Bone marrow (tissue), 2 donors: ENCODE measurements around the gene MEP1A.
"Not testable (repeated sequence)": the region's sequence is repeated elsewhere in the genome, so short reads cannot be mapped to it uniquely, and the experiment has no call there.

Experiments used
- DNase-seq, 2 donors: peaks; one replicate each; lab custom pipeline; 2025; lab: John Stamatoyannopoulos, UW

Gene MEP1A

DNA sequence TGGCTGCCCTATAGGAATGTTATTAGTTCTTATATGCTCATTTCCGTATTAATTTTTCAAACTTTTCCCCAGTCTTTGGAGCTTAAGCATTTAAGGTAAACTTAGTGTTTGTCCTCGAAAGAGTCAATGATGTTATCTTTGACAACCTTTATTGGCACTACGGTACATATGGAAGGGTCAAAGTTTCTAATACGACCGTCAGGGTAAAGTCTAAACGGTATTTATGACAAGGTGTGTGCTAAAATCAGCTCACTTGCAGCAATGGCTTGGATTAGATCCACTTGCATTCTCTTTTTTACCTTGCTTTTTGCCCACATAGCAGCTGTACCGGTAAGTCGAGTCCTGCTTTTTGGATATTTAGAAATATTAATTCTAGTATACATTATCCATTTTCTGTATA lies at the start of gene MEP1A:
Gene MEP1A, plus strand, starts transcription at position 252 of the 400 bp plus-strand sequence. Its CDS starts 10 bp downstream, at position 262.
- DNase-seq: no peak

DNA sequence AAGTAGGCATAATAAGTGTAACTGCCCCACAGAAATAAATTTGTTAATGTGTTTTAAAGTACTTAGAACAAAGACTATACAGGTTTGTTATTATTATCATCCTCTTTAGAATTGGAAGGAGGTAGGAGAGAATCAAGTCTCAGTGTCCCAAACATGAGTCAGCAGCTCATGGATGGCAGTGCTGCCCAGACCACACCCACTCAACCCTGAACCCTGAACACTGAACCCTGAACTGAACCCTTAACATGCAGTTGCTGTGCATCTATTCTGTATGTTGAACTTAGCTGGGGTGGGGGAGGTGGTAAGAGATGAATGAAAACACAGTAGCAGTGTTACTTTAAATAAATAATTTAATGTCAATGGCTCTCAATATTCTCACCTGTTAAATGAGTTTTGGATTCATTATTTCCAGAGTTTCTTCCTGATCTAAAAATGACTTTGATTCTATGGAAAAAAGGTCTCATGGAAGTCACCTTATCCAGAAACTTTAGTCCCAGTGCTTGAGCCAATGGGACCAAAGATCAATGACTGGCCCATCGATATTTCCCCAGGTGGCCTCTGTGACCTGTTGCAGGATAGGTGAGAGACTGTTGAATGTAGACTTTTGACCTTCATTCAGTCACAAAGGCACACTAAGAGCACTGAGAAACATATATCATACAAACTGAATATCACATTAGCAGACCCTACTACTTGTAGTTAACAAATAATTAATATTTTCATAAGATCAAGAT lies 49.6 kb upstream of the MEP1A start:
- DNase-seq: no peak

- not testable (repeated sequence) for DNase-seq
Measured at GRCh38 chr6:46744159-46744725, 48.9 kb upstream of the MEP1A start.

GRCh38 chr6:46745973-46746372 lies 47.2 kb upstream of the MEP1A start:
- DNase-seq: no peak

DNA sequence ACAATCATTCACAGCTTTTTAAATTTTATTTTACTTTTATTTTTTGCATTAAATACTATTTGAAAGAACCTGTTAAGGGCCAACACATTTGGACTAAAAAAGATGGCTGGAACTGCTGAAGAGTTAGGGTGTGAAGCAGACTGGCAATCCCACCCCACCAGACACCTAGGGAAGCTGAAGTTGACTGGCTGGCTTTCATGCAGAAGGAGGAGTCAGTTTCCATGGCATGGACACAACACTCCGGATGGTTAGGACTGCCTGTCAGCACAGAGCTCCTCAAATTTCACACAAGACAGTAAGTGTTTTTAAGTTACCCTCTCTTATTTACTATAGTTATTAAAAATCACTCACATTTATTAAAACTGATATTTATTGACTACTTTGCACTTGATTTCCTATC lies 46.5 kb upstream of the MEP1A start, which contains the start of gene ANKRD66:
Gene ANKRD66, plus strand, starts transcription at position 238 of the 400 bp plus-strand sequence. CDS start 5,016 bp downstream, outside the sequence.
- no peak for DNase-seq

- no peak for DNase-seq
Measured at GRCh38 chr6:46748940-46749503, 44.2 kb upstream of the MEP1A start.

GRCh38 chr6:46749731-46750130 lies 43.5 kb upstream of the MEP1A start:
- DNase-seq: no peak

- no peak for DNase-seq
Measured at GRCh38 chr6:46751658-46752057, 41.5 kb upstream of the MEP1A start.

DNA sequence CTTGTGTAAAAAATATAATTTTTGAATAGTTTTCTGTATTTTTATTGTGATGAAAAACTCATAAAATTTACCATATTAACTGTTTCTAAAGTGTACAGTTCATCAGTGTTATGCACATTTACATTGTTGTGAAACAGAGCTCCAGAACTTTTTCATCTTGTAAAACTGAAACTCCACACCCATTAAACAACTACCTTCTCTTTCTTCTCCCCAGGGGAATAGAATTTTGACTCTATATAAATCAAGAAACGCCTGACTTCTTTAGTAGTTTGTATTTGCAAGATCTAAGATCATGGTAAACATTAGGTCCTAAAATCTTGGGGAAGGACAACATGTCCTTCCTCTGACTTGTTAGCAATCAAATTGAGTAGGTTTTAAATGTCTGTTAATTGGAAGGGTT lies 37.3 kb upstream of the MEP1A start:
- no peak for DNase-seq

DNA sequence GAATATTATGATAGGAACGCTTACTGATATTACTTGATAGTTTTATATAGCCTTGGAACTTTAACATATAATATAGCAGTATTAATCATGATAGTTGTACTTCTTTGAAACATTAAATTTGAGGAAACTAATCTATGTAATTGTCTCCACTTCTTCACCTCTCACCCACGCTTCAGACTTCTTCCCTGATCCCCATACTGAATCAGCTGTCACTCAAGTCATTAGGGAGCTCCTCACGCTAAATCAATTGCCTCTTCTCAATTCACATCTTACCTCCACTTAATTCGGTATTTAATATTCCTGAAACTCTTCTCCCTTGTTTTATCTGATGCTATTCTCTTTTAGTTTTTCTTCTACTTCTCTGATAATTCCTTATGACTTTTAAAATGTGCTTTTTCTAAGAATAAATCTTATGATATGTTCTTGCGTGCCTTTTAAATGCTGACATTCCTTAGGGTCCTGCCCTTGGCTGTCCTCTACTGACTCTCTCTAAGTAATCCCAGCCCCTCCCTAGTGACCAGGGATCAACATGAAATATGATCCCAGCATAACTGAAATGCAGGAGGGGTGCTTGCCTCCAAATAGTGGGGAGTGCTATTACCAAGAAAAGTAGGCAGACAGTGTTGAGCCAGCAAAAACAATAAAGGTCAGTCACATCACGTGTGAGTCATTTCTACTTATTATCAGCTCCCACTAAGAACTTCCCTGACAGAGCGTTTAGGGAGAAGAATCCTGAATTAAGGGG lies 36.5 kb upstream of the MEP1A start:
- DNase-seq: no peak

GRCh38 chr6:46757214-46757596 lies 36.0 kb upstream of the MEP1A start:
- no peak for DNase-seq

DNA sequence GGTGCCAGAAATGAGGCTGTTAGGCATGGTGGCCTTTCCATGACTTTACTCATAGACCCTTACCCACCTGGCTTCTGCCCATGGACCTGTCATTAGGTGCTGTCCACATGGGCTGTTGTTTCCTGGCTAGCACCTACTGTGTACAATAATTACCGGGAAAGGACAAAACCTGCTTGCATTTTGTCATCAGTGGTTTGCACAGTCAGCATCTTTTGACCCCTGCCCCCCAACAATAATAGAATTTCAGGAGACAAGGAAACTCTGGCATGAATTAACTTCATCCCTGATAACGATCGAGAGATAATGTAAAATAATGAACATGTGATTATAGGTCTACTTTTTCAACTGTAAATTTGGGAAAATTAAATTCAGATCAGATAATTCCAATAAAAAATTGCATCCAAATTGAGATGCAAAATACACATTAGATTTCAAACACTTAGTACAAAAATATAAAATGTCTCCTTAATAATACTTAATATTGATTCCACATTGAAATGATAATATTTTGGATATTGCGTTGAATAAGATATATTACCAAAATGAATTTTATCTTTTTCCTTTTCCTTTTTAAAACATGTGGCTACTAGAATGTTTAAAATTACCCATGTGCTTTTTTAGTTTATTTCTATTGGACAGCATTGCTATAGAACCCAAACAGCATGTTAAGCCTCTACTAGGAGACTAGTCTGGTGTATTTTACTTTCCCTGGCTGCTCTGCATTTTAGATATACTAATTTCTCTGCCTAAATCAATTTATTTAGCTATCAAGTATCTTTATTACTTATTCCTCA lies 34.0 kb upstream of the MEP1A start:
- DNase-seq: no peak

GRCh38 chr6:46760925-46761324 lies 32.3 kb upstream of the MEP1A start:
- DNase-seq: no peak

DNA sequence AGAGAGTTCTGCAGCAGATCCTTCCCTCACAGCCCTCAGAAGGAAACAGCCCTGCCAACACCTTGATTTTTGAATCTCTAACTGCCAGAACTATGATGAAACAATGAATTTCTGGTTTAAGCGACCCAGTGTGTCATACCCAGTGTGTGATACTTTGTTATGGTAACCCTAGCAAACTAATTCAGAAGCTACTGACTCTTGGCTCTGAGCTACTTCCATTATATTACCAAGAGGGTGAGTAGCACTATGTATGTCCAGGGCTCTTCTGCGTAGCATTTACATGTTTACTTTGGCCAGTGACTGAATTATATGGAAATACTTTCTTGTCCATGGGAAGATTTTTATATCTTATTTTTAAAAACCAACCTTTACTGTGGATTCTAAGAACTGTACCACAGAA lies 29.7 kb upstream of the MEP1A start:
- no peak for DNase-seq

GRCh38 chr6:46764280-46764679 lies 28.9 kb upstream of the MEP1A start:
- not testable (repeated sequence) for DNase-seq

GRCh38 chr6:46764961-46765360 lies 28.2 kb upstream of the MEP1A start:
- DNase-seq: no peak

DNA sequence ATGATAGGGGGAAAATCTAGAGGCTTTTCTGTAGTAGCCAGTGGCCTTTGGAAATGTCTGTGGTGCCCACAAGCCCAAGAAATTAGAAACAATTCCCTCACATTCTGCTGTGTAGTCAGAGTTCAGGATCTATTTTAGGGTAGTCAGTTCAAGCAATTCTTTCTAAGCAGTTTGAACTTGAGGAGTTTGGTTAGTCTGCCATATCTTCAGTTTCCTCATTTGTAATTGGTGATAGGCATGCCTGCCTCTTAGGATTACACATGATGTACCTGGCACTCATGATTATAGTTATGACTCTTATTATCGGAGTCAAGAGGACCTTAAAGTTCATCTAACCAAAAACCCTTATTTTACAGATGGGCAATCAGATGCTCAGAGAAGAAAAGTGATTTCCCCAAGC lies 21.2 kb upstream of the MEP1A start:
- DNase-seq: no peak

- DNase-seq: peak in 1 of 2 donors; percentile 44
Measured at GRCh38 chr6:46772762-46773161, 20.4 kb upstream of the MEP1A start.

GRCh38 chr6:46773201-46773855 lies 19.9 kb upstream of the MEP1A start:
- DNase-seq: no peak

- DNase-seq: not testable (repeated sequence)
Measured at GRCh38 chr6:46774736-46775135, 18.5 kb upstream of the MEP1A start.

DNA sequence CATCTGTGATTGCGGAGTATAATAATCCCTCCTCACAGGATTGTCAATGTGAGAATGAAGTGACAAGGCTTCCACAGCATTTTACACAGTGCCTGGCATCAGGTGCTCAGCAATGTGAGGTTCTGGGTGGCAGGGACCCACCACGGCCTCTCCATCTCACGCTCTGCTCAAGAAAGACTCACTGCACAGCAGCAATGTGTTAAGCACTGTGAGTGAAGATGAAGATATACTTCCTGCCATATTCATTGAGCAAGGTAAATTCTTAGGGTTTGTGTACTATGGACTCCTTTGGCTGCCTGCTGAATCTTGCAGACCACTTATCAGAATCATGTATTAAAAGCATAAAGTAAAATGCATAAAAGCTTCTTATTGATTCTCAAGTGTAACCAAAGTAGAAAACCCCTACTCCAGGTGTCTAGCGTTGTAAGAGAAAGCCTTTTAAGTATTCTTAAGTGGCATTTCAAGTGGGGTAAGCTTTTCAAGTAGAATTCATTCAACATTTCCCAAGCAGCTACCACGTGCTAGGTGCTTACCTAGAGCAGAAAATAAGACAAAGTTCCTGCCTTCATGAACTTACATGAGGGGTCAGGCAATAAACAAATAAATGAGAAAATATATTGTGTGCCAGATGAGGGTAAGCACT lies 17.0 kb upstream of the MEP1A start:
- no peak for DNase-seq
